WTC11 (cell line): Measurements from ENCODE around the gene RFPL1.

Source experiments
- ATF3 ChIP-seq: sonication (generic); formaldehyde crosslinking; conservative IDR thresholded peaks from 2 replicates; pipeline ENCODE4 v1.8.1; 2022; ENCODE audit warnings: mild to moderate bottlenecking, missing genetic modification reagents
- CREB1 ChIP-seq: sonication (generic); formaldehyde crosslinking; IDR thresholded peaks from 2 replicates; pipeline ENCODE4 v1.8.0; 2023; ENCODE audit warnings: mild to moderate bottlenecking, missing genetic modification reagents
- CTCF ChIP-seq: fragments of 200-600 bp; IDR thresholded peaks from 2 replicates; pipeline ENCODE4 v1.8.0; 2022; ENCODE audit warnings: antibody characterized with exemption
- E2F1 ChIP-seq: sonication (generic); formaldehyde crosslinking; IDR thresholded peaks from 2 replicates; pipeline ENCODE4 v1.8.0; 2022; ENCODE audit warnings: mild to moderate bottlenecking, missing genetic modification reagents
- FOXJ3 ChIP-seq: sonication (generic); formaldehyde crosslinking; IDR thresholded peaks from 2 replicates; pipeline ENCODE4 v1.9.0; 2021; ENCODE audit warnings: missing genetic modification reagents, mild to moderate bottlenecking, borderline replicate concordance
- GTF2I ChIP-seq: fragments of 250-450 bp; sonication (Bioruptor Pico); conservative IDR thresholded peaks from 2 replicates; pipeline ENCODE4 v1.4.0; 2021; ENCODE audit warnings: mild to moderate bottlenecking
- JUN ChIP-seq: sonication (generic); formaldehyde crosslinking; IDR thresholded peaks from 2 replicates; pipeline ENCODE4 v1.8.0; 2023; ENCODE audit warnings: mild to moderate bottlenecking, missing genetic modification reagents
- MAX ChIP-seq: sonication (generic); formaldehyde crosslinking; IDR thresholded peaks from 2 replicates; pipeline ENCODE4 v1.8.0; 2022; ENCODE audit warnings: mild to moderate bottlenecking, missing genetic modification reagents
- NR2C2 ChIP-seq: sonication (generic); formaldehyde crosslinking; IDR thresholded peaks from 2 replicates; pipeline ENCODE4 v1.8.0; 2022; ENCODE audit warnings: mild to moderate bottlenecking, missing genetic modification reagents
- TEAD1 ChIP-seq: sonication (generic); formaldehyde crosslinking; IDR thresholded peaks from 2 replicates; pipeline ENCODE4 v1.8.0; 2022; ENCODE audit warnings: mild to moderate bottlenecking, missing genetic modification reagents
- USF1 ChIP-seq: sonication (generic); formaldehyde crosslinking; IDR thresholded peaks from 2 replicates; pipeline ENCODE4 v1.8.0; 2022; ENCODE audit warnings: mild to moderate bottlenecking, missing genetic modification reagents
- ZBTB21 ChIP-seq: sonication (generic); formaldehyde crosslinking; IDR thresholded peaks from 2 replicates; pipeline ENCODE4 v1.8.1; 2023; ENCODE audit warnings: mild to moderate bottlenecking, missing genetic modification reagents, borderline replicate concordance
- ZNF121 ChIP-seq: sonication (generic); formaldehyde crosslinking; IDR thresholded peaks from 2 replicates; pipeline ENCODE4 v1.8.0; 2023; ENCODE audit warnings: missing genetic modification reagents
- ZNF416 ChIP-seq: fragments of 250-450 bp; sonication (Bioruptor Pico); IDR thresholded peaks from 2 replicates; pipeline ENCODE4 v1.9.0; 2021; ENCODE audit warnings: mild to moderate bottlenecking, inconsistent platforms

- TF ChIP-seq CTCF (no peak), NR2C2 (no peak), ZNF121 (CRISPR knock-in tag) (no peak), ZBTB21 (no peak), CREB1 (CRISPR knock-in tag) (no peak), ZNF416 (no peak), JUN (CRISPR knock-in tag) (no peak), TEAD1 (CRISPR knock-in tag) (no peak), FOXJ3 (CRISPR knock-in tag) (no peak), MAX (CRISPR knock-in tag) (no peak), E2F1 (CRISPR knock-in tag) (no peak), GTF2I (no peak), ATF3 (CRISPR knock-in tag) (no peak), USF1 (CRISPR knock-in tag) (no peak)
Measured at GRCh38 chr22:29449296-29449875, 11.0 kb downstream of the RFPL1 start.
